HG02759 (cell line): Measurements from ENCODE around the gene CNTN2.

Experiments used
- ATAC-seq: cut with Tn5 transposase; IDR thresholded peaks from one replicate; pipeline ENCODE4 v1.9.1; 2021; ENCODE audit warnings: mild to moderate bottlenecking, moderate library complexity; ENCODE audit not compliant: unreplicated experiment

Gene CNTN2

DNA sequence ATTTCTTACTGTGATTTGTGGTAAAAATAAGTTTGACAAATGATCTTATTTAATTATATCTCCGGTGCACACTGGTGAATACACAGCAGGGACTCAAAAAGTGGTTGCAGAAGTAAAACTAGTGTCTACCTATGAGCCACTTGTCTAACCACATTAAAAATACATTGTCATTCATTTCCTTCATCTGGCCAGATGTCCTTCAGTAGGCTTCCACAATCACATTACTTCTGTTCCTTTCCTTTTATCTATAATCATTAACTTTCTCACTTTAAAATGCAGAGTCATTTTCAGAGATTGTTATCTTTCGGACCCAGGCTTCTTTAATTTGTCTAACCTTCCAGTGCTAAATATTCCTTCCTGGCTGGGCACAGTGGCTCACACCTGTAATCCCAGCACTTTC is 75.7 kb downstream of the CNTN2 start:
- ATAC-seq, result no peak

DNA sequence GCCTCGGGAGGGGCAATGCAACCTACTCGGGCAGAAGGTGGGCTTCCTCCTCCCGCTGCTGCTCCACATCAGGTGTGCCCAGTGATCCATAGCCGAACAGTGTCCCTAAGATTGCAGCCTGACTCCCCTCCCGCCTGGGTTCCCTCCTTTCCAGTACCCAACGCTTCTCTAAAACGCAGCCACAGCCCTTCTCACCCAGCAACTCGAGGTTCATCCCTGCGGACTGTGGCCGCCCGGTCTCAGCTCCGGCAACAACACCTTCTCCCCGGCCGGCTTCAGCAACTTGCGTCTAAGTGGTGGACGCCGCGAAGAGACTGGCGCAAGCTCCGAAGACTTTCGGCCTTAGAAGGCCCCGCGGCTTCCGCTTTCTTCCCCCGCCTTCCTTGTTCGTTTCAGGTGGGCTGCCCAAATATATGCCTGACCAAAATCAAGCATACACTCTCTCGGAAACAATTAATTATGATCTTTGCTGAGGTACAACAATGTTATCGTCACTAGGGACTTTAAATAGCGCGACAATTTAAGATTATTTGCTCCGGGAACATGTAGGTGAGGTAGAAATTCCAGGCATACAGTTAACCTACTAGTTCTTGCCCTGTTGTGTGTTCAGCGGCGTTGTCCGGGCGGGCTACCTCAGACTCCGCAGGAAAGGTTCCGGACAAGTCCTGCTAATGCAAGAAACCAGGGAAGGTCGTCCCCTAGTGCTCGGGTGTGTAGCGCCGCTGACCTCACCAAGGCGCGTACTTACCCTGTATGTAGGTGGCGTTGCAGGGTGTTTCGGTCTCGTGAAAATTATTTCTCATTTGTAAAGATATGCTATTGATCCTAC is 78.9 kb downstream of the CNTN2 start, which contains the start of gene RBBP5:
RBBP5 (minus strand) TSS at position 319 of the 829 bp plus-strand sequence; CDS start at position 214, 105 bp downstream.
- ATAC-seq, result peak; percentile 96

DNA sequence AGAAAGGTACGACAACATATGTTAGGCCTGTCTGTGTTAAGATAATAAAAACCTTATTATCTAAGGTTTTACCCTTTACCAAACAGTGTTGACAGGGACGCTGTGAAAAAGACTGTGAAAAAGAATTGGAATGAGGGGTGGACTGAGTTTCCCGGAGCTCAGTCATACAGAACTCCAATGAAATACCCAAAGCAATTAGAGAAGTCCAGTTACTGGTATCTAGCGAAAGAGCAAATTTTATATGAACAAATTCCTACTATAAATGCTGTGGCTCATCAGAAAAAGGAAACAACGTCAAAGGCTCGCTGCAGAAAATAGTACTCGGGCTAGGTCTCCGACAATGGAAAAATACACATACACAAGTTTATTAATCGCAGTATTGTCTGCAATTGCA is 79.5 kb downstream of the CNTN2 start:
- peak; percentile 14 for ATAC-seq

DNA sequence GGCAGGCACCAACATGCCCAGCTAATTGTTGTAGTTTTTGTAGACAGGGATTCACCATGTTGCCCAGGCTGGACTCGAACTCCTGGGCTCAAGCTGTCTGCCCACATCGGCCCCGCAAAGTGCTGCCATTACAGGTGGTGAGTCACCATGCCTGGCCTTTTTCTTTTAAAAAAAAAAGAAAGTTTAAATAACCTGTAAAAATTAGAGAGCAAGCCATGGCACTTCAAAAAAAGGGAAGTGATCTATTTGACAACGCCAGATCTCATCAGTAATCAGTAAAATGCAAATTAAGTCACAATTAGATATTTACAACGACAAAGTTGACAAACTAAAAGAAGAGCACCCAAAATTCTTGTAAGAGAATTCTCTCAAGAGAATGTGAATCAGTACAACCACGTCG is 81.7 kb downstream of the CNTN2 start:
- ATAC-seq, result no peak

DNA sequence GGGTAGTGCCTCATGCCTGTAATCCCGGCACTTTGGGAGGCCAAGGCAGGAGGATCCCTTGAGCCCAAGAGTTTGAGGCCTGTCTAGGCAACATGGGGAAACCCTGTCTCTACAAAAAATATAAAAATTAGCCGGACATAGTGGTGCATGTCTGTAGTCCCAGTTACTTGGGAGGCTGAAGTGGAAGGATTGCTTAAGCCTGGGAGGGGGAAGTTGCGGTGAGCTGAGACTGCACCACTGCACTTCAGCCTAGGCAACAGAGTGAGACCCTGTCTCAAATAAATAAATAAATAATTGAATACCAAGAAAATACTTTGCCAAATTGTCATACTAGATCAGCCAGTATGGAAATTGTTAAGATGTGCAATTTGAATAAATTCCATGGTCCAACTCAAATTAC is 84.6 kb downstream of the CNTN2 start:
- ATAC-seq, result no peak
